WTC11 (cell line): ENCODE results near the gene TBC1D22A. TPM values are rescaled to one million over a fixed set of nuclear protein-coding genes. Genes with fewer than 3 reads are reported as not detected.

Experiments used
- ATAC-seq: fragments of 200-7000 bp; cut with Tn5 transposase; 2 replicates; pipeline ENCODE4 v1.10.0; 2021; ENCODE audit warnings: mild to moderate bottlenecking, moderate library complexity
- CTCF ChIA-PET: fragments of 300-600 bp; sonication (Branson Sonifier 250); formaldehyde crosslinking; loops from one replicate; lab custom pipeline; 2021; ENCODE audit warnings: antibody characterized with exemption; lab: Charles Lee
- POLR2A ChIA-PET: fragments of 350-600 bp; sonication (Branson Sonifier 250); formaldehyde crosslinking; loops from one replicate; lab custom pipeline; 2021; ENCODE audit warnings: antibody characterized with exemption; lab: Charles Lee
- DNase-seq: peaks from one replicate; pipeline ENCODE4 v3.0.0; 2021; ENCODE audit warnings: low spot score
- H3K27ac Mint-ChIP-seq: 2 replicates; pipeline ENCODE4 v1.8.0; 2021; ENCODE audit warnings: mixed read lengths
- H3K27me3 Mint-ChIP-seq: 2 replicates; pipeline ENCODE4 v1.8.0; 2021; ENCODE audit warnings: low read depth, mild to moderate bottlenecking, moderate library complexity, mixed read lengths
- H3K36me3 Mint-ChIP-seq: 2 replicates; pipeline ENCODE4 v1.8.0; 2021; ENCODE audit warnings: mixed read lengths
- H3K4me1 Mint-ChIP-seq: 2 replicates; pipeline ENCODE4 v1.8.0; 2022; ENCODE audit warnings: mixed read lengths
- H3K4me3 Mint-ChIP-seq: 2 replicates; pipeline ENCODE4 v1.8.0; 2021; ENCODE audit warnings: mild to moderate bottlenecking, moderate library complexity, mixed read lengths
- H3K9me3 Mint-ChIP-seq: 2 replicates; pipeline ENCODE4 v1.8.0; 2021; ENCODE audit warnings: mixed read lengths
- CREB1 ChIP-seq: sonication (generic); formaldehyde crosslinking; IDR thresholded peaks from 2 replicates; pipeline ENCODE4 v1.8.0; 2023; ENCODE audit warnings: mild to moderate bottlenecking, missing genetic modification reagents
- GTF2I ChIP-seq: fragments of 250-450 bp; sonication (Bioruptor Pico); conservative IDR thresholded peaks from 2 replicates; pipeline ENCODE4 v1.4.0; 2021; ENCODE audit warnings: mild to moderate bottlenecking
- NFATC4 ChIP-seq: fragments of 250-450 bp; sonication (Bioruptor Pico); IDR thresholded peaks from 2 replicates; pipeline ENCODE4 v1.9.0; 2021; ENCODE audit warnings: mild to moderate bottlenecking
- OVOL2 ChIP-seq: fragments of 250-450 bp; sonication (Bioruptor Pico); IDR thresholded peaks from 2 replicates; pipeline ENCODE4 v1.9.0; 2021; ENCODE audit warnings: mild to moderate bottlenecking, borderline replicate concordance
- SP1 ChIP-seq: sonication (generic); formaldehyde crosslinking; conservative IDR thresholded peaks from 2 replicates; pipeline ENCODE4 v1.8.1; 2022; ENCODE audit warnings: missing genetic modification reagents
- TEAD1 ChIP-seq: sonication (generic); formaldehyde crosslinking; IDR thresholded peaks from 2 replicates; pipeline ENCODE4 v1.8.0; 2022; ENCODE audit warnings: mild to moderate bottlenecking, missing genetic modification reagents
- ZNF219 ChIP-seq: sonication (generic); formaldehyde crosslinking; IDR thresholded peaks from 2 replicates; pipeline ENCODE4 v1.8.0; 2023; ENCODE audit warnings: missing genetic modification reagents, mild to moderate bottlenecking, borderline replicate concordance
- ZNF232 ChIP-seq: sonication (generic); formaldehyde crosslinking; IDR thresholded peaks from 2 replicates; pipeline ENCODE4 v1.8.0; 2022; ENCODE audit warnings: mild to moderate bottlenecking, missing genetic modification reagents
- total RNA-seq: library from RNA; stranded (reverse); gene quantifications from 3 replicates; pipeline ENCODE4 v1.2.3, GENCODE V29; 2021
- TF ChIP-seq, protein P1 (sequence below): sonication (generic); formaldehyde crosslinking; IDR thresholded peaks from 2 replicates; pipeline ENCODE4 v1.8.0; 2022; ENCODE audit warnings: missing genetic modification reagents
- TF ChIP-seq, protein P2 (sequence below): fragments of 250-450 bp; sonication (Bioruptor Pico); IDR thresholded peaks from 2 replicates; pipeline ENCODE4 v1.8.0; 2021; ENCODE audit warnings: mild to moderate bottlenecking
- TF ChIP-seq, protein P3 (sequence below): sonication (generic); formaldehyde crosslinking; IDR thresholded peaks from 2 replicates; pipeline ENCODE4 v1.8.1; 2022; ENCODE audit warnings: low read depth, missing genetic modification reagents, borderline replicate concordance
- TF ChIP-seq, protein P4 (sequence below): fragments of 250-450 bp; sonication (Bioruptor Pico); IDR thresholded peaks from 2 replicates; pipeline ENCODE4 v1.9.0; 2021; ENCODE audit warnings: mild to moderate bottlenecking
- TF ChIP-seq, protein P5 (sequence below): sonication (generic); formaldehyde crosslinking; IDR thresholded peaks from 2 replicates; pipeline ENCODE4 v1.8.1; 2022; ENCODE audit warnings: low read depth, mild to moderate bottlenecking, moderate library complexity, missing genetic modification reagents, borderline replicate concordance
- TF ChIP-seq, protein P6 (sequence below): sonication (generic); formaldehyde crosslinking; conservative IDR thresholded peaks from 2 replicates; pipeline ENCODE4 v1.8.1; 2022; ENCODE audit warnings: mild to moderate bottlenecking, missing genetic modification reagents
- TF ChIP-seq, protein P7 (sequence below): fragments of 250-450 bp; sonication (Bioruptor Pico); conservative IDR thresholded peaks from 2 replicates; pipeline ENCODE4 v1.9.0; 2021; ENCODE audit warnings: mild to moderate bottlenecking
- TF ChIP-seq, protein P8 (sequence below): fragments of 250-450 bp; sonication (Bioruptor Pico); IDR thresholded peaks from 2 replicates; pipeline ENCODE4 v2.1.2; 2022; ENCODE audit warnings: mild to moderate bottlenecking, moderate library complexity

Gene TBC1D22A
- total RNA-seq, 1 experiment from 2014 or later: 18.1 TPM

DNA sequence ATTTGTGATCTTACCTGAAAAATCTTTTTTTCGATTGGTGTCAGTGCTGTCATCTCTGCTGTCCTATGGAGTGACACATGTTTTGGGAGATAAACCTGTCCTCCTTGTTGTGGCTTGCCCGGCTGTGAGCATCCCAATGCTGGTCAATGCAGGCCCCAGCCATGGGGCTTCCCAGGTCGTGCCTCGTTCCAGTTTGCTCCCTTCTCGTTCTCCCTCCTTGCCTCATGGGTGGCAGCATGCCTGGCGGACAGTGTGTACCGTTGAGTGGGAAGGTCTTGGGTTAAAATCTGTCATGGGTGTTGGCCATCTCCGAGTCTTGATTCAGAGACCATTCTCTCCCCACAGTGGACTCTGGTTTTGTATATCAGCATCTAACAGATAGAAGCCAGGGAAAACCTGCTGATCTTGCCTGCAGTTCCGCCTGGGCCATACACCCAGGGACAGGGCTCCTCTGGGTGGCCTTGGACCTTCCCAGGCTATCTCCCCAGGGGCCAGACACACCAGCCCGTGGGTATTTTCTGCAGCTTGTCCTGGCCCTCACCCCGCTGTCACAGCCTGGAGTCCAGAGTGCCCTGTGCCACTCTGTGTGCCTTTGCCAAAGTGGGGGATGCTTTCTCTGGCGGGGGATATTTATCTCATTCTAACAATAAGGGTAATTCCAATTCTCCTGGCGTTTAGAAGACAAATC, 208.1 kb downstream of the TBC1D22A start (continued):
- TF ChIP-seq, protein P1, sequence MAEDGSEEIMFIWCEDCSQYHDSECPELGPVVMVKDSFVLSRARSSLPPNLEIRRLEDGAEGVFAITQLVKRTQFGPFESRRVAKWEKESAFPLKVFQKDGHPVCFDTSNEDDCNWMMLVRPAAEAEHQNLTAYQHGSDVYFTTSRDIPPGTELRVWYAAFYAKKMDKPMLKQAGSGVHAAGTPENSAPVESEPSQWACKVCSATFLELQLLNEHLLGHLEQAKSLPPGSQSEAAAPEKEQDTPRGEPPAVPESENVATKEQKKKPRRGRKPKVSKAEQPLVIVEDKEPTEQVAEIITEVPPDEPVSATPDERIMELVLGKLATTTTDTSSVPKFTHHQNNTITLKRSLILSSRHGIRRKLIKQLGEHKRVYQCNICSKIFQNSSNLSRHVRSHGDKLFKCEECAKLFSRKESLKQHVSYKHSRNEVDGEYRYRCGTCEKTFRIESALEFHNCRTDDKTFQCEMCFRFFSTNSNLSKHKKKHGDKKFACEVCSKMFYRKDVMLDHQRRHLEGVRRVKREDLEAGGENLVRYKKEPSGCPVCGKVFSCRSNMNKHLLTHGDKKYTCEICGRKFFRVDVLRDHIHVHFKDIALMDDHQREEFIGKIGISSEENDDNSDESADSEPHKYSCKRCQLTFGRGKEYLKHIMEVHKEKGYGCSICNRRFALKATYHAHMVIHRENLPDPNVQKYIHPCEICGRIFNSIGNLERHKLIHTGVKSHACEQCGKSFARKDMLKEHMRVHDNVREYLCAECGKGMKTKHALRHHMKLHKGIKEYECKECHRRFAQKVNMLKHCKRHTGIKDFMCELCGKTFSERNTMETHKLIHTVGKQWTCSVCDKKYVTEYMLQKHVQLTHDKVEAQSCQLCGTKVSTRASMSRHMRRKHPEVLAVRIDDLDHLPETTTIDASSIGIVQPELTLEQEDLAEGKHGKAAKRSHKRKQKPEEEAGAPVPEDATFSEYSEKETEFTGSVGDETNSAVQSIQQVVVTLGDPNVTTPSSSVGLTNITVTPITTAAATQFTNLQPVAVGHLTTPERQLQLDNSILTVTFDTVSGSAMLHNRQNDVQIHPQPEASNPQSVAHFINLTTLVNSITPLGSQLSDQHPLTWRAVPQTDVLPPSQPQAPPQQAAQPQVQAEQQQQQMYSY: no peak
- TF ChIP-seq, protein P2, sequence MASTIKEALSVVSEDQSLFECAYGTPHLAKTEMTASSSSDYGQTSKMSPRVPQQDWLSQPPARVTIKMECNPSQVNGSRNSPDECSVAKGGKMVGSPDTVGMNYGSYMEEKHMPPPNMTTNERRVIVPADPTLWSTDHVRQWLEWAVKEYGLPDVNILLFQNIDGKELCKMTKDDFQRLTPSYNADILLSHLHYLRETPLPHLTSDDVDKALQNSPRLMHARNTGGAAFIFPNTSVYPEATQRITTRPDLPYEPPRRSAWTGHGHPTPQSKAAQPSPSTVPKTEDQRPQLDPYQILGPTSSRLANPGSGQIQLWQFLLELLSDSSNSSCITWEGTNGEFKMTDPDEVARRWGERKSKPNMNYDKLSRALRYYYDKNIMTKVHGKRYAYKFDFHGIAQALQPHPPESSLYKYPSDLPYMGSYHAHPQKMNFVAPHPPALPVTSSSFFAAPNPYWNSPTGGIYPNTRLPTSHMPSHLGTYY (CRISPR knock-in tag): no peak
- TF ChIP-seq OVOL2 (CRISPR knock-in tag) (no peak), ZNF219 (CRISPR knock-in tag) (no peak), ZNF232 (CRISPR knock-in tag) (no peak)

DNA sequence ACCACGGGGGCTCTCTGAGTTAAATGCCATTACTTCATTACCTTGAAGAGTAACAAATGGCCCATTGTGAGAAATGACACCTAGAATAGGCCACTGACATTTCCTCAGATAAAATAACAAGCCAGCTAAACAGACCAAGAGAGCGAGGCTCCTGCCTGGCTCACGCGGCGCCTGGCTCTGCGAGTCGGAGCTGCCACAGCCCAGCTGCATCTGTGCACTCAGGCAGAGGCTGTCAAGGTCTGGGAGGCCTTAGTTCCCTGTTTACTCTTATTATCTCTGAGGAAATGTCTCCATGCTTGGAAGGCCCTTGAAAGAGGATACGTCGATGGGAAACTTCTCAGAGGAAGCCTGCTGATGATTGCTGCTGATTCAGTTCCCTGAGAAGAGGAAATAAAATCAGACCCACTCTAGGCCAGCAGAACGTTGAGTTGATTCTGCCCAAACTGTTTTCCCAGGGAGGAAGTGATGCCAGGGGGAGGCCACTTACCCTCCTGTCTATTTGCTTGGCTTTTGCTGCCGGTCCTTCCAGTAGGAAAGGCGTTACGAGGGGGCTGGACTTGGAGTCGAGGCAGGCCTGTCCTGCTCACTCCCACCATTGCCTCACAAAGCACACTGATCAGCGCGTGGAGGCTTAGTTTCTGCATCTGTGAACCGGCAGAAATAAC, 208.8 kb downstream of the TBC1D22A start:
- no peaks in the 10 kb centered on the region for H3K36me3 Mint-ChIP-seq
- CTCF ChIA-PET: no interaction called here
- H3K9me3 Mint-ChIP-seq: no peaks in the 10 kb centered on the region
- H3K4me1 Mint-ChIP-seq: peaks cover 15% of the 10 kb centered on the region
- ATAC-seq: no peak
- POLR2A ChIA-PET: no interaction called here
- no peaks in the 10 kb centered on the region for H3K27me3 Mint-ChIP-seq
- no peak overlapping the region for H3K4me3 Mint-ChIP-seq
- DNase-seq: no peak
- H3K27ac Mint-ChIP-seq: no peak overlapping the region; the same call in 1 of the 2 replicates
- TF ChIP-seq, protein P2 (CRISPR knock-in tag): no peak
- TF ChIP-seq, protein P3, sequence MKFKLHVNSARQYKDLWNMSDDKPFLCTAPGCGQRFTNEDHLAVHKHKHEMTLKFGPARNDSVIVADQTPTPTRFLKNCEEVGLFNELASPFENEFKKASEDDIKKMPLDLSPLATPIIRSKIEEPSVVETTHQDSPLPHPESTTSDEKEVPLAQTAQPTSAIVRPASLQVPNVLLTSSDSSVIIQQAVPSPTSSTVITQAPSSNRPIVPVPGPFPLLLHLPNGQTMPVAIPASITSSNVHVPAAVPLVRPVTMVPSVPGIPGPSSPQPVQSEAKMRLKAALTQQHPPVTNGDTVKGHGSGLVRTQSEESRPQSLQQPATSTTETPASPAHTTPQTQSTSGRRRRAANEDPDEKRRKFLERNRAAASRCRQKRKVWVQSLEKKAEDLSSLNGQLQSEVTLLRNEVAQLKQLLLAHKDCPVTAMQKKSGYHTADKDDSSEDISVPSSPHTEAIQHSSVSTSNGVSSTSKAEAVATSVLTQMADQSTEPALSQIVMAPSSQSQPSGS (CRISPR knock-in tag): no peak
- TF ChIP-seq, protein P4, sequence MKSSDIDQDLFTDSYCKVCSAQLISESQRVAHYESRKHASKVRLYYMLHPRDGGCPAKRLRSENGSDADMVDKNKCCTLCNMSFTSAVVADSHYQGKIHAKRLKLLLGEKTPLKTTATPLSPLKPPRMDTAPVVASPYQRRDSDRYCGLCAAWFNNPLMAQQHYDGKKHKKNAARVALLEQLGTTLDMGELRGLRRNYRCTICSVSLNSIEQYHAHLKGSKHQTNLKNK (CRISPR knock-in tag): no peak
- TF ChIP-seq, protein P1: no peak
- TF ChIP-seq SP1 (CRISPR knock-in tag): no peak
- TF ChIP-seq TEAD1 (CRISPR knock-in tag): no peak
- TF ChIP-seq, protein P5, sequence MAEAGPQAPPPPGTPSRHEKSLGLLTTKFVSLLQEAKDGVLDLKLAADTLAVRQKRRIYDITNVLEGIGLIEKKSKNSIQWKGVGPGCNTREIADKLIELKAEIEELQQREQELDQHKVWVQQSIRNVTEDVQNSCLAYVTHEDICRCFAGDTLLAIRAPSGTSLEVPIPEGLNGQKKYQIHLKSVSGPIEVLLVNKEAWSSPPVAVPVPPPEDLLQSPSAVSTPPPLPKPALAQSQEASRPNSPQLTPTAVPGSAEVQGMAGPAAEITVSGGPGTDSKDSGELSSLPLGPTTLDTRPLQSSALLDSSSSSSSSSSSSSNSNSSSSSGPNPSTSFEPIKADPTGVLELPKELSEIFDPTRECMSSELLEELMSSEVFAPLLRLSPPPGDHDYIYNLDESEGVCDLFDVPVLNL: no peak
- TF ChIP-seq GTF2I (CRISPR knock-in tag): no peak
- no peak for TF ChIP-seq CREB1 (CRISPR knock-in tag)
- TF ChIP-seq NFATC4 (CRISPR knock-in tag): no peak
- TF ChIP-seq, protein P6, sequence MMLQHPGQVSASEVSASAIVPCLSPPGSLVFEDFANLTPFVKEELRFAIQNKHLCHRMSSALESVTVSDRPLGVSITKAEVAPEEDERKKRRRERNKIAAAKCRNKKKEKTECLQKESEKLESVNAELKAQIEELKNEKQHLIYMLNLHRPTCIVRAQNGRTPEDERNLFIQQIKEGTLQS (CRISPR knock-in tag): no peak
- TF ChIP-seq, protein P7, sequence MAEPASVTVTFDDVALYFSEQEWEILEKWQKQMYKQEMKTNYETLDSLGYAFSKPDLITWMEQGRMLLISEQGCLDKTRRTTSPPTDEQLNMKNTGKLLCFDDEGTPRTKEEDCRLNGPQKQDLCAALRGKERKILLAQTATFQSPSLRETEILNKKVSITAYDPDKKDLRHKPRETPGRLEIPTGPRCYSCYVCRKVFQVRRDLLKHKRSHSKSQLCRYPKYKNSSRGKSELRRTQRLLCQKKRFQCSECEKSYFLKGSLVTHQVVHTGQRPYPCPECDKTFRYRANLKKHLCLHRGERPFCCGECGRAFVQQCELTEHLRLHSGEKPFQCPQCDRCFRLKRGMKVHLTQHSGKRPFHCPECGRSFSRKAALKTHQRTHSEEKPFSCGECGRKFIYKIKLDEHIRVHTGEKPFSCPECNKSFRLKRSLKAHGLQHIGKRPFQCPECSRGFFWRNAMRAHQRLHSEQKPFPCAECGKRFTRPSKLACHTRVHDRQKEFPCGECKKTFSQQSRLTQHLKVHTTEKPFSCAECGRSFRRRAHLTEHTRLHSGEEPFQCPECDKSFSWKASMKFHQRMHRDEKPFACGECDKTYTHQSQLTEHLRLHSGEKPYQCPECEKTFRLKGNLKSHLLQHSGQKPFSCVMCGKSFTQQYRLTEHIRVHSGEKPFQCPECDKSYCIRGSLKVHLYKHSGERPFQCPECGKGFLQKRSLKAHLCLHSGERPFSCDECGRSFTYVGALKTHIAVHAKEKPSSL (CRISPR knock-in tag): no peak
- TF ChIP-seq, protein P8, sequence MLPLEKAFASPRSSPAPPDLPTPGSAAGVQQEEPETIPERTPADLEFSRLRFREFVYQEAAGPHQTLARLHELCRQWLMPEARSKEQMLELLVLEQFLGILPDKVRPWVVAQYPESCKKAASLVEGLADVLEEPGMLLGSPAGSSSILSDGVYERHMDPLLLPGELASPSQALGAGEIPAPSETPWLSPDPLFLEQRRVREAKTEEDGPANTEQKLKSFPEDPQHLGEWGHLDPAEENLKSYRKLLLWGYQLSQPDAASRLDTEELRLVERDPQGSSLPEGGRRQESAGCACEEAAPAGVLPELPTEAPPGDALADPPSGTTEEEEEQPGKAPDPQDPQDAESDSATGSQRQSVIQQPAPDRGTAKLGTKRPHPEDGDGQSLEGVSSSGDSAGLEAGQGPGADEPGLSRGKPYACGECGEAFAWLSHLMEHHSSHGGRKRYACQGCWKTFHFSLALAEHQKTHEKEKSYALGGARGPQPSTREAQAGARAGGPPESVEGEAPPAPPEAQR (CRISPR knock-in tag): no peak
